IMR-90 (cell line): ENCODE measurements around the gene PRKCH. TPM values are rescaled to one million over a fixed set of nuclear protein-coding genes. Genes with fewer than 3 reads are reported as not detected.

Source experiments
- ATAC-seq: fragments of 200-7000 bp; cut with Tn5 transposase; 2 replicates; pipeline ENCODE4 v1.9.1; 2020; ENCODE audit warnings: low read depth, mild to moderate bottlenecking, moderate library complexity
- BruUV-seq: library from RNA; stranded (reverse); fragments of 400-500 nt; replicated peaks from 2 replicates; lab custom pipeline; 2021; lab: Mats Ljungman, UMichigan
- CTCF ChIA-PET: fragments of 300-600 bp; formaldehyde crosslinking; extraction: SDS; loops from one replicate; lab custom pipeline; 2021; ENCODE audit warnings: antibody characterized with exemption; lab: Yijun Ruan, JAX
- POLR2A ChIA-PET: fragments of 300-600 bp; sonication (Branson Sonifier 250); formaldehyde crosslinking; loops from one replicate; lab custom pipeline; 2022; ENCODE audit warnings: antibody characterized with exemption; ENCODE audit not compliant: unreplicated experiment; lab: Charles Lee
- DNase-seq: peaks from one replicate; pipeline ENCODE4 v3.0.0; 2013
- H2AFZ ChIP-seq: replicated peaks from 2 replicates; pipeline ENCODE3; 2013; ENCODE audit warnings: low read length, mild to moderate bottlenecking; ENCODE audit not compliant: poor library complexity
- H2AK5ac ChIP-seq: 2 replicates; pipeline ENCODE4 v1.6.1; 2013; ENCODE audit warnings: low read depth, low read length, inconsistent platforms
- H2AK9ac ChIP-seq: replicated peaks from 2 replicates; pipeline ENCODE3; 2013; ENCODE audit warnings: mild to moderate bottlenecking, low read depth, low read length, moderate library complexity; ENCODE audit not compliant: poor library complexity
- H2BK120ac ChIP-seq: 2 replicates; pipeline ENCODE4 v1.6.1; 2013; ENCODE audit warnings: low read depth, low read length, inconsistent platforms
- H2BK15ac ChIP-seq: 3 replicates; pipeline ENCODE4 v1.6.1; 2013; ENCODE audit warnings: low read depth, low read length, inconsistent platforms
- H2BK20ac ChIP-seq: 2 replicates; pipeline ENCODE4 v1.6.1; 2013; ENCODE audit warnings: low read depth, mild to moderate bottlenecking, inconsistent platforms, low read length, moderate library complexity
- H2BK5ac ChIP-seq: 2 replicates; pipeline ENCODE4 v1.6.1; 2013; ENCODE audit warnings: mild to moderate bottlenecking, low read depth, low read length, inconsistent platforms; ENCODE audit not compliant: poor library complexity, severe bottlenecking
- H3K14ac ChIP-seq: replicated peaks from 2 replicates; pipeline ENCODE4 v1.6.1; 2013; ENCODE audit warnings: low read depth, low read length, inconsistent platforms
- H3K18ac ChIP-seq: 2 replicates; pipeline ENCODE4 v1.6.1; 2013; ENCODE audit warnings: low read depth, low read length, control low read depth
- H3K23ac ChIP-seq: 2 replicates; pipeline ENCODE4 v1.6.1; 2013; ENCODE audit warnings: low read depth, low read length, inconsistent platforms
- H3K27ac ChIP-seq: 2 replicates; pipeline ENCODE4 v1.5.1; 2013; ENCODE audit warnings: mild to moderate bottlenecking, control low read depth, low read length; ENCODE audit not compliant: insufficient read depth
- H3K27me3 ChIP-seq: 2 replicates; pipeline ENCODE4 v1.6.1; 2013; ENCODE audit warnings: low read length; ENCODE audit not compliant: control insufficient read depth, insufficient read depth
- H3K36me3 ChIP-seq: 2 replicates; pipeline ENCODE4 v1.6.1; 2013; ENCODE audit warnings: low read length, mixed read lengths; ENCODE audit not compliant: control insufficient read depth, insufficient read depth
- H3K4ac ChIP-seq: 2 replicates; pipeline ENCODE4 v1.6.1; 2013; ENCODE audit warnings: low read depth, low read length, inconsistent platforms
- H3K4me1 ChIP-seq: 2 replicates; pipeline ENCODE4 v1.6.1; 2013; ENCODE audit warnings: low read length, mixed read lengths; ENCODE audit not compliant: control insufficient read depth, insufficient read depth
- H3K4me2 ChIP-seq: 2 replicates; pipeline ENCODE4 v1.6.1; 2013; ENCODE audit warnings: low read depth, mild to moderate bottlenecking, control low read depth, low read length, moderate library complexity
- H3K4me3 ChIP-seq: 2 replicates; pipeline ENCODE4 v1.5.1; 2013; ENCODE audit warnings: low read depth, mild to moderate bottlenecking, control low read depth, low read length, moderate library complexity; ENCODE audit not compliant: insufficient read depth
- H3K56ac ChIP-seq: 2 replicates; pipeline ENCODE4 v1.6.1; 2013; ENCODE audit warnings: low read length, inconsistent platforms; ENCODE audit not compliant: insufficient read depth; ENCODE audit errors: extremely low read depth
- H3K79me1 ChIP-seq, 2 experiments: 2 replicates each; pipeline ENCODE4 v1.6.1; 2013; ENCODE audit warnings: low read length in 2 of 2, inconsistent platforms in 1 of 2, low read depth in 1 of 2
- H3K9ac ChIP-seq: 2 replicates; pipeline ENCODE4 v1.6.1; 2013; ENCODE audit warnings: low read depth, low read length, control low read depth
- H3K9me1 ChIP-seq: 2 replicates; pipeline ENCODE4 v1.6.1; 2013; ENCODE audit warnings: low read length, inconsistent platforms; ENCODE audit not compliant: insufficient read depth
- H3K9me3 ChIP-seq: 2 replicates; pipeline ENCODE4 v1.6.1; 2013; ENCODE audit warnings: low read length; ENCODE audit not compliant: control insufficient read depth, insufficient read depth
- H4K20me1 ChIP-seq: 2 replicates; pipeline ENCODE4 v1.6.1; 2013; ENCODE audit warnings: low read length, inconsistent platforms; ENCODE audit not compliant: insufficient read depth
- H4K5ac ChIP-seq: 2 replicates; pipeline ENCODE4 v1.6.1; 2013; ENCODE audit warnings: mild to moderate bottlenecking, low read depth, low read length, control low read depth
- H4K8ac ChIP-seq, 2 experiments: 2 replicates each; pipeline ENCODE4 v1.6.1; 2013; ENCODE audit warnings: low read depth in 2 of 2, low read length in 2 of 2, control low read depth in 1 of 2, inconsistent platforms in 1 of 2
- H4K91ac ChIP-seq: 2 replicates; pipeline ENCODE4 v1.6.1; 2013; ENCODE audit warnings: low read depth, low read length, inconsistent platforms; ENCODE audit not compliant: insufficient read depth
- BHLHE40 ChIP-seq: fragments of 150-350 bp; IDR thresholded peaks from 2 replicates; pipeline ENCODE4 v1.6.1; 2016; ENCODE audit warnings: mild to moderate bottlenecking, low read depth, low read length
- CEBPB ChIP-seq: IDR thresholded peaks from 2 replicates; pipeline ENCODE4 v1.6.1; 2012; ENCODE audit warnings: low read depth, low read length, improper control_type of control experiment
- CHD1 ChIP-seq: IDR thresholded peaks from 2 replicates; pipeline ENCODE4 v1.6.1; 2012; ENCODE audit warnings: low read depth, low read length, improper control_type of control experiment
- CTCF ChIP-seq: conservative IDR thresholded peaks from 2 replicates; pipeline ENCODE4 v1.5.1; 2012; ENCODE audit warnings: mild to moderate bottlenecking, low read depth, low read length, improper control_type of control experiment
- ELK1 ChIP-seq: fragments of 150-350 bp; IDR thresholded peaks from 2 replicates; pipeline ENCODE4 v1.6.1; 2016; ENCODE audit warnings: low read depth, mild to moderate bottlenecking, low read length, moderate library complexity, borderline replicate concordance
- FOS ChIP-seq: fragments of 150-350 bp; IDR thresholded peaks from 2 replicates; pipeline ENCODE4 v1.6.1; 2016; ENCODE audit warnings: low read depth, low read length
- MAFK ChIP-seq: IDR thresholded peaks from 2 replicates; pipeline ENCODE4 v1.6.1; 2012; ENCODE audit warnings: low read depth, low read length, improper control_type of control experiment
- MXI1 ChIP-seq: IDR thresholded peaks from 2 replicates; pipeline ENCODE4 v1.6.1; 2012; ENCODE audit warnings: low read depth, mild to moderate bottlenecking, low read length, moderate library complexity, borderline replicate concordance
- NFE2L2 ChIP-seq: fragments of 150-350 bp; IDR thresholded peaks from 2 replicates; pipeline ENCODE4 v1.6.1; 2016; ENCODE audit warnings: low read depth, mild to moderate bottlenecking, low read length
- POLR2A ChIP-seq: IDR thresholded peaks from 2 replicates; pipeline ENCODE4 v1.6.1; 2012; ENCODE audit warnings: mild to moderate bottlenecking, low read depth, low read length
- RAD21 ChIP-seq: IDR thresholded peaks from 2 replicates; pipeline ENCODE4 v1.6.1; 2012; ENCODE audit warnings: low read length, improper control_type of control experiment
- RCOR1 ChIP-seq: IDR thresholded peaks from 2 replicates; pipeline ENCODE4 v1.6.1; 2012; ENCODE audit warnings: mild to moderate bottlenecking, low read length, improper control_type of control experiment; ENCODE audit not compliant: insufficient replicate concordance
- SMC3 ChIP-seq: fragments of 150-350 bp; IDR thresholded peaks from 2 replicates; pipeline ENCODE4 v1.6.1; 2016; ENCODE audit warnings: low read depth, mild to moderate bottlenecking, antibody characterized with exemption, low read length, moderate library complexity
- USF2 ChIP-seq: fragments of 150-350 bp; IDR thresholded peaks from 2 replicates; pipeline ENCODE4 v1.6.1; 2017; ENCODE audit warnings: mild to moderate bottlenecking, antibody characterized with exemption, low read length, low read depth
- WGBS, 2 experiments: methylation state at CpG; one replicate each; pipeline versions ENCODE4 v1.1.5 to v1.1.7; 2013; ENCODE audit warnings: missing lambda C conversion rate in 2 of 2; ENCODE audit not compliant: insufficient read length in 1 of 2; ENCODE audit errors: extremely low coverage in 2 of 2; 5-methylcytosine and 5-hydroxymethylcytosine counted together
- dilution Hi-C: fragments of 300-500 bp; cut with HindIII; formaldehyde crosslinking; loops from one replicate; pipeline ENCODE4 v1.14.3; 2018; ENCODE audit warnings: low sequenced_read_pairs; ENCODE audit not compliant: unreplicated experiment
- in situ Hi-C: fragments of 300-500 bp; cut with MboI; formaldehyde crosslinking; loops from 3 replicates; pipeline ENCODE4 v1.14.3; 2019; ENCODE audit warnings: low sequenced_read_pairs, inconsistent platforms, mixed read lengths
- intact Hi-C: fragments of 100-400 bp; cut with micrococcal nuclease; formaldehyde crosslinking; loops from 2 replicates; pipeline ENCODE4 v1.10.0; 2022
- polyA plus RNA-seq, 3 experiments: library from polyadenylated mRNA; depleted of rRNA; stranded (reverse); fragments of >200 nt; gene quantifications; 2 replicates each; pipeline ENCODE4 v1.2.3, GENCODE V29; 2012; ENCODE audit warnings: low replicate concordance in 1 of 3
- total RNA-seq: library from RNA; depleted of rRNA; stranded (reverse); fragments of >200 nt; gene quantifications from 2 replicates; pipeline ENCODE4 v1.2.3, GENCODE V29; 2012

PRKCH gene
- total and polyA plus RNA-seq, 2 of the 4 experiments (the other 2 are of a cell fraction): 1.6 to 2.3 TPM

- H3K27me3 ChIP-seq: no peaks in the 10 kb centered on the region
- peak overlapping the region; percentile 23; the same call in 1 of the 2 replicates for H3K4me3 ChIP-seq
- peaks cover 2 to 34% of the 10 kb centered on the region in 2 experiments; a peak in 3 of 4 replicates for H3K79me1 ChIP-seq
- peak overlapping the region; percentile 74 for H3K9ac ChIP-seq
- POLR2A ChIA-PET: interaction anchor here (1.1 kb wide), 1 partner anchor 86 kb away, joined by 5 read pairs; no protein-coding TSS in a partner anchor
- peak overlapping the region; percentile 98 for H2BK120ac ChIP-seq
- peak overlapping the region; percentile 99 for H2BK5ac ChIP-seq
- H2BK20ac ChIP-seq: peak overlapping the region; percentile 99
- H3K9me3 ChIP-seq: no peaks in the 10 kb centered on the region
- H3K14ac ChIP-seq: peak overlapping the region; percentile 94
- peaks cover 38% of the 10 kb centered on the region for H3K4me1 ChIP-seq
- peak; percentile 99 for DNase-seq
- CTCF ChIA-PET: interaction anchor here (1.0 to 1.8 kb wide), 6 partner anchors 70 to 360 kb away, joined by 3 to 6 read pairs (median 4); no protein-coding TSS in a partner anchor
- H3K18ac ChIP-seq: peak overlapping the region; percentile 97
- peak; percentile 64 for ATAC-seq
- H4K8ac ChIP-seq: peak overlapping the region; percentile 85 to 95
- H4K91ac ChIP-seq: peak overlapping the region; percentile 93
- peak overlapping the region; percentile 97 for H4K5ac ChIP-seq
- in situ Hi-C loops: no loop called here
- H2AK9ac ChIP-seq: no peak overlapping the region
- H2AK5ac ChIP-seq: peak overlapping the region; percentile 96
- intact Hi-C loops: loop anchor here (2.0 to 5.0 kb wide), 3 partner anchors 50 to 136 kb away; no protein-coding TSS in a partner anchor
- peak overlapping the region; percentile 100 for H3K27ac ChIP-seq
- peaks cover 34% of the 10 kb centered on the region for H3K9me1 ChIP-seq
- dilution Hi-C loops: no loop called here
- no peaks in the 10 kb centered on the region for H3K36me3 ChIP-seq
- TSS peak; percentile 97 for BruUV-seq
- WGBS, 2 experiments: no CpG with 5 or more reads among the region's 6 CpGs
- peak overlapping the region; percentile 80 for H3K4me2 ChIP-seq
- peak overlapping the region; percentile 98 for H3K4ac ChIP-seq
- peak overlapping the region; percentile 94 for H3K56ac ChIP-seq
- no peaks in the 10 kb centered on the region for H4K20me1 ChIP-seq
- peak overlapping the region; percentile 36 for H2AFZ ChIP-seq
- H3K23ac ChIP-seq: peak overlapping the region; percentile 95; the same call in 1 of the 2 replicates
- H2BK15ac ChIP-seq: peak overlapping the region; percentile 95
- TF ChIP-seq POLR2A (no peak; the same call in 1 of the 2 replicates), MXI1 (no peak), FOS (peak; percentile 85), SMC3 (peak; percentile 39; the same call in 1 of the 2 replicates), CTCF (no peak), BHLHE40 (peak; percentile 74), CEBPB (peak; percentile 99), MAFK (no peak), RAD21 (peak; percentile 41), RCOR1 (no peak), CHD1 (peak; percentile 93), NFE2L2 (peak; percentile 69), USF2 (no peak), ELK1 (no peak)
Observed at GRCh38 chr14:61476754-61477410, 155.5 kb downstream of the PRKCH start.
